B cell (primary cell): Measurements from ENCODE around the gene FAM8A1. TPM values are rescaled to one million over a fixed set of nuclear protein-coding genes. Genes with fewer than 3 reads are reported as not detected.
"Not testable (repeated sequence)": the region's sequence is repeated elsewhere in the genome, so short reads cannot be mapped to it uniquely, and the experiment has no call there.

Source experiments
- ATAC-seq: fragments of 200-7000 bp; cut with Tn5 transposase; one replicate; pipeline ENCODE4 v1.10.0; 2021; ENCODE audit warnings: low read depth, mild to moderate bottlenecking, moderate number of reproducible peaks, moderate library complexity
- CTCF ChIA-PET: fragments of 350-600 bp; sonication (Branson Sonifier 250); formaldehyde crosslinking; loops from one replicate; lab custom pipeline; 2021; ENCODE audit warnings: antibody characterized with exemption, inconsistent platforms; lab: Charles Lee
- POLR2A ChIA-PET: fragments of 350-600 bp; sonication (Branson Sonifier 250); formaldehyde crosslinking; loops from one replicate; lab custom pipeline; 2021; ENCODE audit warnings: antibody characterized with exemption; lab: Charles Lee
- DNase-seq: peaks from one replicate; pipeline ENCODE4 v3.0.0; 2013
- H2AFZ ChIP-seq: 2 replicates; pipeline ENCODE4 v1.6.1; 2012; ENCODE audit warnings: mild to moderate bottlenecking, low read depth, low read length; ENCODE audit not compliant: insufficient read depth, poor library complexity, severe bottlenecking
- H3K27ac ChIP-seq, 2 donors: 1 replicate in 1 of 2; 2 replicates in 1 of 2; pipeline ENCODE4 v1.5.1; 2012 to 2013; ENCODE audit warnings: low read length in 2 of 2, mild to moderate bottlenecking in 2 of 2, moderate library complexity in 1 of 2
- H3K27me3 ChIP-seq, 4 experiments: fragments of 200-600 bp in 1 of 4; sonication (generic) in 1 of 4; replicated peaks in 1 of 4; 1 replicate in 2 of 4; 2 replicates in 2 of 4; pipeline versions ENCODE4 v1.6.1 to v1.7.0; 2013 to 2016; ENCODE audit warnings: low read length in 3 of 4, mild to moderate bottlenecking in 2 of 4, mixed read lengths in 1 of 4, moderate library complexity in 1 of 4; ENCODE audit not compliant: insufficient read depth in 4 of 4, control insufficient read depth in 3 of 4; ENCODE audit errors: control extremely low read depth in 1 of 4
- H3K36me3 ChIP-seq, 2 experiments: replicated peaks in 1 of 2; 1 replicate in 1 of 2; 2 replicates in 1 of 2; pipeline versions ENCODE4 v1.6.1 to v1.7.1; 2013; ENCODE audit warnings: low read length in 1 of 2; ENCODE audit not compliant: insufficient read depth in 2 of 2, control insufficient read depth in 1 of 2; ENCODE audit errors: control extremely low read depth in 1 of 2, extremely low read depth in 1 of 2
- H3K4me1 ChIP-seq, 2 donors: fragments of 200-600 bp in 1 of 2; sonication (generic) in 1 of 2; 1 replicate in 1 of 2; 2 replicates in 1 of 2; pipeline versions ENCODE4 v1.5.1 to v1.6.1; 2013 to 2017; ENCODE audit warnings: low read length in 2 of 2; ENCODE audit not compliant: control insufficient read depth in 2 of 2, insufficient read depth in 2 of 2
- H3K4me2 ChIP-seq: replicated peaks from 2 replicates; pipeline ENCODE3; 2012; ENCODE audit warnings: mild to moderate bottlenecking, low read depth, low read length; ENCODE audit not compliant: poor library complexity, severe bottlenecking
- H3K4me3 ChIP-seq, 5 experiments: fragments of 200-600 bp in 1 of 5; sonication (generic) in 1 of 5; 1 replicate in 3 of 5; 2 replicates in 2 of 5; pipeline versions ENCODE4 v1.5.1 to v1.7.0; 2011 to 2016; ENCODE audit warnings: low read length in 4 of 5, mild to moderate bottlenecking in 4 of 5, low read depth in 2 of 5, control low read depth in 1 of 5, moderate library complexity in 1 of 5; ENCODE audit not compliant: insufficient read depth in 1 of 5; ENCODE audit errors: control extremely low read depth in 1 of 5, extremely low read depth in 1 of 5
- H3K79me2 ChIP-seq: fragments of 200-600 bp; sonication (generic); one replicate; pipeline ENCODE4 v1.6.0; 2016; ENCODE audit warnings: low read length; ENCODE audit not compliant: control insufficient read depth, insufficient read depth
- H3K9ac ChIP-seq: fragments of 200-600 bp; sonication (generic); 2 replicates; pipeline ENCODE4 v1.6.1; 2017; ENCODE audit warnings: mild to moderate bottlenecking, low read length, moderate library complexity
- H3K9me3 ChIP-seq, 3 donors: one replicate each; pipeline versions ENCODE4 v1.6.1 to v1.7.1; 2013; ENCODE audit warnings: low read length in 2 of 3; ENCODE audit not compliant: control insufficient read depth in 2 of 3, insufficient read depth in 1 of 3; ENCODE audit errors: control extremely low read depth in 1 of 3
- H4K20me1 ChIP-seq: 2 replicates; pipeline ENCODE4 v1.6.0; 2012; ENCODE audit warnings: mild to moderate bottlenecking, low read length; ENCODE audit not compliant: insufficient read depth, control insufficient read depth, poor library complexity, severe bottlenecking
- H3K27ac Mint-ChIP-seq: one replicate; pipeline ENCODE4 v1.8.0; 2021; ENCODE audit warnings: mixed read lengths
- H3K27me3 Mint-ChIP-seq: one replicate; pipeline ENCODE4 v1.8.0; 2021; ENCODE audit warnings: mixed read lengths
- H3K4me1 Mint-ChIP-seq: one replicate; pipeline ENCODE4 v1.8.0; 2021; ENCODE audit warnings: mixed read lengths
- H3K4me3 Mint-ChIP-seq: one replicate; pipeline ENCODE4 v1.8.0; 2021; ENCODE audit warnings: mixed read lengths
- H3K9me3 Mint-ChIP-seq: one replicate; pipeline ENCODE4 v1.8.0; 2022; ENCODE audit warnings: mixed read lengths; ENCODE audit not compliant: insufficient read depth
- CTCF ChIP-seq: fragments of 200-600 bp; IDR thresholded peaks from one replicate; pipeline ENCODE4 v1.8.0; 2022; ENCODE audit warnings: antibody characterized with exemption, mild to moderate bottlenecking
- EZH2 ChIP-seq: IDR thresholded peaks from 2 replicates; pipeline ENCODE4 v1.6.1; 2012; ENCODE audit warnings: borderline replicate concordance, low read depth, mild to moderate bottlenecking, moderate library complexity, low read length; ENCODE audit not compliant: insufficient read depth, poor library complexity, severe bottlenecking
- WGBS: methylation state at CpG from one replicate; pipeline ENCODE4 v1.1.5; 2013; ENCODE audit warnings: missing lambda C conversion rate; ENCODE audit not compliant: insufficient coverage; 5-methylcytosine and 5-hydroxymethylcytosine counted together
- intact Hi-C: fragments of 100-400 bp; cut with micrococcal nuclease; formaldehyde crosslinking; loops from one replicate; pipeline ENCODE4 v1.10.0; 2022
- polyA plus RNA-seq: library from polyadenylated mRNA; depleted of rRNA; stranded (reverse); fragments of >200 nt; gene quantifications from 2 replicates; pipeline ENCODE4 v1.2.3, GENCODE V29; 2012
- total RNA-seq, 2 donors: library from RNA; stranded (reverse); fragments of 120-200 nt in 1 of 2; gene quantifications; 1 replicate in 1 of 2; 2 replicates in 1 of 2; pipeline versions ENCODE4 v1.2.3 to v1.2.4, GENCODE V29; 2013 to 2022

FAM8A1 gene
- total and polyA plus RNA-seq, 2 donors (not counting 1 experiment from before 2014, with no cell fraction given), result 4.6 to 7.0 TPM

- Histone ChIP-seq H3K27me3 (no peaks in the 10 kb centered on the region), H3K9ac (no peak overlapping the region), H3K9me3 (no peaks in the 10 kb centered on the region), H3K4me3 (no peak overlapping the region), H3K36me3 (no peaks in the 10 kb centered on the region), H3K79me2 (no peaks in the 10 kb centered on the region), H3K27ac (no peak overlapping the region), H3K4me1 (no peaks in the 10 kb centered on the region), H4K20me1 (no peaks in the 10 kb centered on the region), H3K4me2 (no peak overlapping the region), H2AFZ (no peak overlapping the region)
- Mint-ChIP-seq H3K4me3 (no peak overlapping the region), H3K9me3 (no peaks in the 10 kb centered on the region), H3K4me1 (no peaks in the 10 kb centered on the region), H3K27ac (no peak overlapping the region), H3K27me3 (peaks cover 3% of the 10 kb centered on the region)
- POLR2A ChIA-PET, result no interaction called here
- intact Hi-C loops, result no loop called here
- DNase-seq (no peak), ATAC-seq (no peak)
- WGBS, result 71% methylated on average over 5 of the region's 7 CpGs
- CTCF ChIA-PET, result interaction anchor here (0.9 to 3.3 kb wide), 3 partner anchors 12 to 218 kb away, joined by 3 to 38 read pairs (median 4); no protein-coding TSS in a partner anchor
- TF ChIP-seq EZH2 (no peak), CTCF (no peak)
These were observed 14.2 kb upstream of the FAM8A1 start for GRCh38 chr6:17585766-17586490.

- H2AFZ ChIP-seq, intact Hi-C loops, H4K20me1 ChIP-seq, H3K9me3 Mint-ChIP-seq, H3K4me3 ChIP-seq, H3K27ac ChIP-seq, POLR2A ChIA-PET, H3K9ac ChIP-seq, DNase-seq, H3K9me3 ChIP-seq, H3K27ac Mint-ChIP-seq, H3K4me1 Mint-ChIP-seq, H3K27me3 Mint-ChIP-seq, H3K27me3 ChIP-seq, H3K4me3 Mint-ChIP-seq, H3K4me1 ChIP-seq, ATAC-seq, H3K79me2 ChIP-seq, H3K36me3 ChIP-seq, H3K4me2 ChIP-seq: not testable (repeated sequence)
- WGBS, result 96% methylated on average over 13 of the region's 13 CpGs
- CTCF ChIA-PET, result interaction anchor here (3.3 kb wide), 1 partner anchor 217 kb away, joined by 38 read pairs; no protein-coding TSS in a partner anchor
These were observed 13.5 kb upstream of the FAM8A1 start for GRCh38 chr6:17586623-17587022.
